Stimulated activated CD4-positive, alpha-beta T cell treated with anti-CD3 and anti-CD28 coated beads, Interleukin-15, amount 100 ng/mL, for 24 hours (primary cell): ENCODE measurements around the gene TLR3.
A peak's percentile ranks its signal among the peaks of the same experiment; 100 is the strongest.
"Not testable (repeated sequence)": the region's sequence is repeated elsewhere in the genome, so short reads cannot be mapped to it uniquely, and the experiment has no call there.

ENCODE experiments used
- DNase-seq: peaks from one replicate; pipeline ENCODE4 v3.0.0-alpha.2; 2020

Gene TLR3

GRCh38 chr4:186068581-186069348 lies at the start of gene TLR3:
TSS of gene TLR3 (plus strand) at chr4:186069156. CDS start at chr4:186076620, 7,464 bp downstream.
- DNase-seq = no peak

- DNase-seq = no peak
Measured at GRCh38 chr4:186019269-186019668, 49.7 kb upstream of the TLR3 start.

- DNase-seq = no peak
Measured at GRCh38 chr4:186020106-186020792, 48.7 kb upstream of the TLR3 start.

DNA sequence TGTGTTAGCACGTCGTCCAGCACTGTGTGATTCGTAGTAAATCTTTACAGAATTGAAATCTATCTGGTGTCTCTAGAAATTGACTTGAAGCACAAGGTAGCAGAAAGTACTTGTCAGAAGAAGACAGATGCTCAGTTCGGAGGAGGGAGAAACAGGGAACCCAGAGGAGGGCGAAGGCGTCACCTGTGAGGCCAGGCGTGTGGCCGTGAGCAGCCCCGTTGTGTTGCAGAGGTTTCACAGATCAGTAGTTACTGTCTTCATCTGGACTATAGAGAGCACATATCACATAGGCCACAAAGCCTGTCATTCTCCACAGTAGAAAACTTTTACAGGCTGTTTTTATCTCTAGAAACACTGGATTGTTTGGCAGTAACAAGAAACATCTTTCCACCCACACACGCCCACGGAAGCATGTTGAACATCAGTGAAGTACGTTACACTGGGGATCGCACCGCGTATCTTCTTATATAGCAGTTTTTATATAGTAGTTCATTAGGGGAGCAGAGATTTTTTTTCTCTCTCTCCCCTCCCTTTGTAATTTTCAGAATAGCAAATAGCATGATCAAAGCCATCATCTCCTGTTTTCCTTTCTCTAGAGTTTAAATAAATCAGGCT lies 48.1 kb upstream of the TLR3 start:
- DNase-seq = no peak

GRCh38 chr4:186021461-186022167 lies 47.3 kb upstream of the TLR3 start:
- peak; percentile 4 for DNase-seq

DNA sequence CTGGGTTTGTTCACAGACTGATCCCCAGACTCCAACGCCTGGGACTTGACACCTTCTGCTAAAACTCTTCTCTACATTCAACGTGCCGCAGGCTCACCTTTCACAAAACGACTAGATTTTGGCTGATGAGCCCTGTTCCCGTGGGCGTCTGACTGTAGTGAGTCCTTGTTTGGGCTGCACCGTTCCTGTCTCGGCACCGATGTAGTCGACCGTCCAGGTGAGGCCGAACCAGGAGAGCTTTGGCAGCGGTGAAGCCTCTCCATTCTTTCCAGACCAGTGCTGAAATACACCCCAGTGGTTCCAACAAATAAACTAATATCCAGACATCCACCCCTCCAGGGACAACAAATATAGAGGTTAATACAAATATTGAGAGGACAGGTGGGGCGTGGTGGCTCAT lies 45.0 kb upstream of the TLR3 start:
- no peak for DNase-seq

- no peak for DNase-seq
Measured at GRCh38 chr4:186024637-186025407, 44.1 kb upstream of the TLR3 start.

- no peak for DNase-seq
Measured at GRCh38 chr4:186025408-186025690, 43.6 kb upstream of the TLR3 start.

DNA sequence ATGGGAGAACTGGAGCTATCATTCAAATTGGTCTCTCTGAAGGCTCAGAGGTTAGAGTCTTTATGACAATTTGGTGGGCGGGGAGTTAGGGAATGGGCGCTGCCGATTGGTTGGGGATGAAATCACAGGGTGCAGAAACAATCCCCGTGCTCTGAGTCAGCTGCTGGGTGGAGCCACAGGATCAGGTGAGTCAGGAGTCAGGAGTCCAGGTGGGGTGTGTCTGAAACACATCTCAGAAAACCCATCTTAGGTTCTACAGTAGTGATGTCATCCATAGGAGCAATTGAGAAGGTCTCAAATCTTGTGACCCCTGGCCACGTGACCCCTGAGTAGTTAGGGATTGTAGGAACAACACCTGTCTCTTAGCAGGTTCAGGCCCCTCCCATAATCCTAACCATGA lies 41.6 kb upstream of the TLR3 start:
- DNase-seq = no peak

GRCh38 chr4:186029571-186030398 lies 39.2 kb upstream of the TLR3 start:
- no peak for DNase-seq

- DNase-seq = no peak
Measured at GRCh38 chr4:186030399-186030775, 38.6 kb upstream of the TLR3 start.

GRCh38 chr4:186030795-186031194 lies 38.2 kb upstream of the TLR3 start:
- no peak for DNase-seq

GRCh38 chr4:186032259-186032658 lies 36.7 kb upstream of the TLR3 start:
- DNase-seq = no peak

- DNase-seq = no peak
Measured at GRCh38 chr4:186033027-186033426, 35.9 kb upstream of the TLR3 start.

DNA sequence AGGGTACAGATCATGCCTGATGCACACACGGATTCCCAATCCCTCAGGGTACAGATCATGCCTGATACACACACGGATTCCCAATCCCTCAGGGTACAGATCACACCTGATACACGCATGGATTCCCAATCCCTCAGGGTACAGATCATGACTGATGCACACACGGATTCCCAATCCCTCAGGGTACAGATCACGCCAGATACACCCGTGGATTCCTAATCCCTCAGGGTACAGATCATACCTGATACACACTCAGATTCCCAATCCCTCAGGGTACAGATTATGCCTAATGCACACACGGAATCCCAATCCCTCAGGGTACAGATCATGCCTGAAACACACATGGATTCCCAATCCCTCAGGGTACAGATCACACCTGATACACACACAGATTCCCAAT lies 34.3 kb upstream of the TLR3 start:
- not testable (repeated sequence) for DNase-seq

- no peak for DNase-seq
Measured at GRCh38 chr4:186036976-186037581, 31.9 kb upstream of the TLR3 start.

- DNase-seq = peak; percentile 17
Measured at GRCh38 chr4:186037692-186038658, 31.0 kb upstream of the TLR3 start.

- DNase-seq = no peak
Measured at GRCh38 chr4:186039697-186040096, 29.3 kb upstream of the TLR3 start.

DNA sequence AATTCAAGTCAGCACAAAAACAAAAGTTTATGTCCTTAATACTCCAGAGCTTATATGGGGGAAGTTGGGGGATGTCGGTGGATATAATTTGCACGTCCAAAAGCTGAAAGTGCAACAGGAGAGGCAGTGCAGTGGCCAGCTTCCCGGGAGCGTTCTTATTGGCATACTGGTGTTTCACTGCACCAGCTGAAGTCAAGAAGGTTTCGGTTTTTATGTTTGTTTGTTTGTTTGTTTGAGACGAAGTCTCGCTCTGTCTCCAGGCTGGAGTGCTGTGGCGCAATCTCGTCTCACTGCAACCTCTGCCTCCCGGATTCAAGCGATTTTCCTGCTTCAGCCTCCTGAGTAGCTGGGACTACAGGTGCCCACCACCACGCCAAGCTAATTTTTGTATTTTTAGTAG lies 28.6 kb upstream of the TLR3 start:
- no peak for DNase-seq

DNA sequence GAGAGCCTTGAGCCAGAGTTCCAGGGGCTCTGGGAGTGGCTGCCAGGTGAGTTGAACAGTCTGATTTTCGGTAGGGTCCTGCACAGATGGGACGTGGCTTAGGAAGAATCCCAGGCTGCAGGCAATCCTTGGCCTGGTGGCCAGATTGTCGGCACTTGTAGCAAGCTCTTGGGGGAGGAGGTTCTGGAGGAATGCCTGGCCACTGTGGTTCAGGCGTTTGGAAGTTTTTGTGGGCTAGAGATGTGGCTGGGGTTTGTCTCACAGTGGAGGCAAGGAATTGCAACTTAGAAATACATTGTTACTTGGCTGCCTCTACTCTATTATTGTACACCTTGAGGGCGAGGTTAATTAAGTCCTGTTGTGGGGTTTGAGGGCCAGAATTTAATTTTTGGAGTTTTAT lies 21.5 kb upstream of the TLR3 start:
- DNase-seq = not testable (repeated sequence)
